CD4-positive, CD25-positive, alpha-beta regulatory T cell (primary cell): Measurements from ENCODE around the gene CRYGA. TPM values are rescaled to one million over a fixed set of nuclear protein-coding genes. Genes with fewer than 3 reads are reported as not detected.

ENCODE experiments used
- ATAC-seq, 2 donors: fragments of 150-1000 bp; cut with Tn5 transposase; one replicate each; pipeline ENCODE4 v1.10.0; 2021; ENCODE audit warnings: low read depth in 2 of 2, moderate number of reproducible peaks in 2 of 2, moderate library complexity in 1 of 2
- DNase-seq, 3 donors: peaks; one replicate each; pipeline versions ENCODE4 v3.0.0 to v3.0.0-alpha.2; 2012 to 2022; ENCODE audit warnings: mixed read lengths in 1 of 3
- H3K27ac ChIP-seq: one replicate; pipeline ENCODE4 v1.7.0; 2013; ENCODE audit warnings: mild to moderate bottlenecking, low read length; ENCODE audit not compliant: insufficient read depth, poor library complexity, severe bottlenecking
- H3K27me3 ChIP-seq: one replicate; pipeline ENCODE4 v1.7.0; 2013; ENCODE audit warnings: low read length; ENCODE audit not compliant: control insufficient read depth, insufficient read depth
- H3K36me3 ChIP-seq: one replicate; pipeline ENCODE4 v1.7.0; 2013; ENCODE audit warnings: mild to moderate bottlenecking, low read length, moderate library complexity; ENCODE audit not compliant: control insufficient read depth, insufficient read depth
- H3K4me1 ChIP-seq: 2 replicates; pipeline ENCODE4 v1.7.0; 2013; ENCODE audit warnings: mild to moderate bottlenecking, low read length; ENCODE audit not compliant: insufficient read depth, control insufficient read depth, poor library complexity, severe bottlenecking
- H3K4me3 ChIP-seq: one replicate; pipeline ENCODE4 v1.7.0; 2013; ENCODE audit warnings: low read depth, mild to moderate bottlenecking, low read length, moderate library complexity
- H3K9me3 ChIP-seq, 2 experiments: 1 replicate in 1 of 2; 2 replicates in 1 of 2; pipeline ENCODE4 v1.7.0; 2013; ENCODE audit warnings: low read length in 2 of 2, mild to moderate bottlenecking in 1 of 2, moderate library complexity in 1 of 2; ENCODE audit not compliant: control insufficient read depth in 2 of 2
- H3K27ac Mint-ChIP-seq, 3 donors: one replicate each; pipeline ENCODE4 v1.8.0; 2020 to 2022; ENCODE audit warnings: mild to moderate bottlenecking in 3 of 3, mixed read lengths in 3 of 3, moderate library complexity in 2 of 3
- H3K27me3 Mint-ChIP-seq: one replicate; pipeline ENCODE4 v1.8.0; 2022; ENCODE audit warnings: mild to moderate bottlenecking, mixed read lengths
- H3K36me3 Mint-ChIP-seq: one replicate; pipeline ENCODE4 v1.8.0; 2020; ENCODE audit warnings: mixed read lengths
- H3K4me1 Mint-ChIP-seq, 4 donors: one replicate each; pipeline ENCODE4 v1.8.0; 2020 to 2022; ENCODE audit warnings: mixed read lengths in 4 of 4, mild to moderate bottlenecking in 1 of 4
- H3K4me3 Mint-ChIP-seq, 4 donors: one replicate each; pipeline ENCODE4 v1.8.0; 2020 to 2022; ENCODE audit warnings: mild to moderate bottlenecking in 4 of 4, mixed read lengths in 4 of 4, moderate library complexity in 3 of 4
- H3K9me3 Mint-ChIP-seq, 7 donors: one replicate each; pipeline ENCODE4 v1.8.0; 2020 to 2022; ENCODE audit warnings: mixed read lengths in 7 of 7, mild to moderate bottlenecking in 3 of 7, moderate library complexity in 2 of 7
- polyA plus RNA-seq, 4 donors: library from polyadenylated mRNA; unstranded; fragments of 300-500 nt; fragmentation: Illumina TruSeq; gene quantifications; one replicate each; pipeline ENCODE4 v1.2.3, GENCODE V29; 2021
- total RNA-seq: library from RNA; stranded (reverse); gene quantifications from one replicate; pipeline ENCODE4 v1.2.3, GENCODE V29; 2022

CRYGA gene
- total and polyA plus RNA-seq, 5 donors from 2014 or later: not detected

DNA sequence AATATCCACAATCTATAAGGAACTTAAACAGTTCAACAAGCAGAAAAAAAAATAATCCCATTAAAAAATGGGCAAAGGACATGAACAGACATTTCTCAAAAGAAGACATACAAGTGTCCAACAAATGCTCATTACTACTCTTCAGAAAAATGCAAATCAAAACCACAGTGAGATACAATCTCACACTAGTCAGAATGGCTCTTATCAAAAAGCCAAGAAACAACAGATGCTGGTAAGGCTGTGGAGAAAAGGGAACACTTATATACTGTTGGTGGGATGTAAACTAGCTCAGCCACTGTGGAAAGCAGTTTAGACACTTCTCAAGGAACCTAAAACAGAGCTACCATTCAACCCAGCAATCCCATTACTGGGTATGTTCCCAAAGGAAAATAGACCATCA is 10.2 kb downstream of the CRYGA start:
- Mint-ChIP-seq H3K4me1 (no peaks in the 10 kb centered on the region), H3K27me3 (no peaks in the 10 kb centered on the region), H3K4me3 (no peak overlapping the region), H3K27ac (no peak overlapping the region), H3K36me3 (no peaks in the 10 kb centered on the region), H3K9me3 (peaks cover 0 to 14% (median 0%) of the 10 kb centered on the region in 7 donors)
- H3K27ac ChIP-seq: no peak overlapping the region
- H3K4me1 ChIP-seq: no peaks in the 10 kb centered on the region
- H3K36me3 ChIP-seq: no peaks in the 10 kb centered on the region
- DNase-seq (no peak), ATAC-seq (no peak)
- no peaks in the 10 kb centered on the region for H3K9me3 ChIP-seq
- no peaks in the 10 kb centered on the region for H3K27me3 ChIP-seq
- H3K4me3 ChIP-seq: no peak overlapping the region

DNA sequence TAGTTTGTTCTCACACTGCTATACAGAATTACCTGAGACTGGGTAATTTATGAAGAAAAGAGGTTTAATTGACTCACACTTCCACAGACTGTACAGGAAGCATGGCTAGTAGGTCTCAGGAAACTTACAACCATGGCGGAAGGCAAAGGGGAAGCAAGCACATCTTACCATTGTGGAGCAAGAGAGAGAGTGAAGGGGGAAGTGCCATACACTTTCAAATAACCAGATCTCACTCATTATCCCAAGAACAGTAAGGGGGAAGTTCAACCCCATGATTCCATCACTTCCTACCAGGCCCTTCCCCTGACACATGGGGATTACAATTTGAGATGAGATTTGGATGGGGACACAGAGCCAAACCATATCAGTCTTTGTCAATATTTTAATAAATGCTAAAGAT is 12.4 kb downstream of the CRYGA start:
- H3K9me3 ChIP-seq: no peaks in the 10 kb centered on the region
- Mint-ChIP-seq H3K4me3 (no peak overlapping the region), H3K4me1 (no peaks in the 10 kb centered on the region), H3K27me3 (no peaks in the 10 kb centered on the region), H3K9me3 (peaks cover 0 to 14% (median 0%) of the 10 kb centered on the region in 7 donors), H3K27ac (no peak overlapping the region), H3K36me3 (no peaks in the 10 kb centered on the region)
- no peak for ATAC-seq
- no peak for DNase-seq
- no peaks in the 10 kb centered on the region for H3K36me3 ChIP-seq
- H3K27ac ChIP-seq: no peak overlapping the region
- no peaks in the 10 kb centered on the region for H3K27me3 ChIP-seq
- no peaks in the 10 kb centered on the region for H3K4me1 ChIP-seq
- H3K4me3 ChIP-seq: no peak overlapping the region

DNA sequence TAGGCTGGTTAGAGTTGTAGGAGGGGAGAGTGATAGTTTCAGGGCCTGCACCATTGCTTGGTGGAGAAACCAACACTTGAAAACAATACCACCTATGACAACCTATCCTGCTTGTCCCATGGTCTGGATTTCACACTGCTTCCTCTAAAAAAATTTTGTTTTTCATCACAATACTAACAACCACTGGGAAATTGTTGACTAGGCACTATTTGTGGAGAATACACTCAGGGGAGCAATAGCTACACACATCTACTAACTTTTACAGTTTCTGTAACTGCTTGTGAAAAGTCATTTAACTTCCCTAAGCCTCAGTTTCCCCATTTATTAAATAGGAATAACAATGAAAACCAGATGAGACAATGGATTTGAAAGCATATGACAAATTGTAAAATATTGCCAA is 13.3 kb downstream of the CRYGA start:
- DNase-seq: no peak
- Histone ChIP-seq H3K36me3 (no peaks in the 10 kb centered on the region), H3K4me1 (no peaks in the 10 kb centered on the region), H3K9me3 (no peaks in the 10 kb centered on the region), H3K4me3 (no peak overlapping the region), H3K27me3 (no peaks in the 10 kb centered on the region), H3K27ac (no peak overlapping the region)
- H3K9me3 Mint-ChIP-seq: peaks cover 0 to 14% (median 0%) of the 10 kb centered on the region in 7 donors
- H3K4me3 Mint-ChIP-seq: no peak overlapping the region
- no peaks in the 10 kb centered on the region for H3K36me3 Mint-ChIP-seq
- H3K27ac Mint-ChIP-seq: no peak overlapping the region
- no peaks in the 10 kb centered on the region for H3K27me3 Mint-ChIP-seq
- H3K4me1 Mint-ChIP-seq: no peaks in the 10 kb centered on the region
- ATAC-seq: no peak

DNA sequence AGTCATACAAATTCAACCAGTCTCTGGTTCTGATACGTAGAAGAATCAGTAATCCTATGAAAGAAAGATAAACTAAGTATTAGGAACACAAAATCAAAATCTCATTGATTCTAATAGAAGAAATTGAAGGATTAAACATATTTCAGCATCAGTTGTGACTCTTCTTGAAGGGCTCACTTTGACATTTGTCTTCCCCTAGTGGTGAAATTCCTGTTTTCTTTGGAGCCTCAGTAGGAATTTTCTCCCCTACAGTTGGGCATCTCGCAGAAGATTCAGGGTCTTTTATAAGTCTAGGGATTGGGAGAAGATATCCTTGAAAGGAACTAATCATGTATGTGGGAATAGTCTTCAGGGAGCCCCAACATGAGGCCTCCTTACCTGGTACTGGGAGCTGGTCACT is 14.6 kb downstream of the CRYGA start:
- peaks cover 0 to 14% (median 0%) of the 10 kb centered on the region in 7 donors for H3K9me3 Mint-ChIP-seq
- no peaks in the 10 kb centered on the region for H3K9me3 ChIP-seq
- DNase-seq (no peak), ATAC-seq (no peak)
- H3K27ac Mint-ChIP-seq: no peak overlapping the region
- H3K27me3 Mint-ChIP-seq: no peaks in the 10 kb centered on the region
- H3K27ac ChIP-seq: no peak overlapping the region
- no peaks in the 10 kb centered on the region for H3K4me1 Mint-ChIP-seq
- H3K36me3 Mint-ChIP-seq: no peaks in the 10 kb centered on the region
- no peaks in the 10 kb centered on the region for H3K4me1 ChIP-seq
- H3K4me3 Mint-ChIP-seq: no peak overlapping the region
- H3K4me3 ChIP-seq: no peak overlapping the region
- H3K27me3 ChIP-seq: no peaks in the 10 kb centered on the region
- no peaks in the 10 kb centered on the region for H3K36me3 ChIP-seq

DNA sequence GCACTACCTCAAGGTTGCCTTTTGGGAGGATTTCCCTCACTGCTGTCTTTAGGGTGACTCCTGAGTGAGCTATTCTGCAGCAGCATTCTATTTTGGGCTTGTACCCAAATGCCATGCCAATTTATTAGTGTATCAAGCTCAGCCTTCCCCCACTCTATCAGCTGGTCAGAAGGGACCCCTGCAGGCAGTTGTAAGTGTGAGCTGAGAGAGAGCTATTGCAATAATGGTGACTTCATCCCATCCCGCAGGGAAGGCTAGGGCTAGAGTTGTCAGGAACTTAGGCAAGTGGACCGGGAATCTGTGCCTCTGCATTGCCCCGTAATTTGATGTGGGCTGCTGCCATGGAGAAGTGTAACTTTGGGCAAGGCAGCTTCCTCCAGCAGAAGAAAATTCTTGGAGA is 15.6 kb downstream of the CRYGA start:
- Histone ChIP-seq H3K27ac (no peak overlapping the region), H3K9me3 (no peaks in the 10 kb centered on the region), H3K27me3 (no peaks in the 10 kb centered on the region), H3K36me3 (no peaks in the 10 kb centered on the region), H3K4me3 (no peak overlapping the region), H3K4me1 (no peaks in the 10 kb centered on the region)
- peaks cover 0 to 14% (median 0%) of the 10 kb centered on the region in 7 donors for H3K9me3 Mint-ChIP-seq
- no peaks in the 10 kb centered on the region for H3K36me3 Mint-ChIP-seq
- peak overlapping the region in 1 of 4 donors; percentile 11 for H3K4me3 Mint-ChIP-seq
- no peak overlapping the region for H3K27ac Mint-ChIP-seq
- DNase-seq (no peak), ATAC-seq (no peak)
- no peaks in the 10 kb centered on the region for H3K4me1 Mint-ChIP-seq
- H3K27me3 Mint-ChIP-seq: no peaks in the 10 kb centered on the region

DNA sequence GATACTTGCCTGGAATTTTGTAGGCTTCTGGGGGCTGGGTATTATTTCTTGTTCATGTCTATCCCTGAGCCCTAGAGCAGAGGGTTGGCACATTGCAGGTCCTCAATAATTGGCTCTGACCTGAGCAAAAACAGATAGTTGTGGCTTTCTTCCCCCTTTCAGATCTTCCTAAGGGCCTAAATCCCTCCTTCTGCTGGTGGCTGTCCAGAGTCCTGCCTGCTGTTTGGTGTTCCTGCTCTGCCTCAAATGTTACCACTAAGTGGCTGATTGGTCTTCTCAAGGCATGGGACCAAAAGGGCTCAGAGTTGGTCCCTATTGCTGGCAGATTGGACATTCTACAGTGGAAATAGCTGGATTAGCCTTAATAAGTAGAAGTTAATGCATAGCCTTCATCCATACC is 16.4 kb downstream of the CRYGA start:
- Histone ChIP-seq H3K4me1 (no peaks in the 10 kb centered on the region), H3K36me3 (no peaks in the 10 kb centered on the region), H3K27ac (no peak overlapping the region), H3K27me3 (no peaks in the 10 kb centered on the region), H3K4me3 (no peak overlapping the region), H3K9me3 (no peaks in the 10 kb centered on the region)
- Mint-ChIP-seq H3K4me3 (no peak overlapping the region), H3K9me3 (peaks cover 0 to 10% (median 0%) of the 10 kb centered on the region in 7 donors), H3K4me1 (no peaks in the 10 kb centered on the region), H3K27ac (no peak overlapping the region), H3K36me3 (no peaks in the 10 kb centered on the region), H3K27me3 (no peaks in the 10 kb centered on the region)
- ATAC-seq: no peak
- DNase-seq: no peak

DNA sequence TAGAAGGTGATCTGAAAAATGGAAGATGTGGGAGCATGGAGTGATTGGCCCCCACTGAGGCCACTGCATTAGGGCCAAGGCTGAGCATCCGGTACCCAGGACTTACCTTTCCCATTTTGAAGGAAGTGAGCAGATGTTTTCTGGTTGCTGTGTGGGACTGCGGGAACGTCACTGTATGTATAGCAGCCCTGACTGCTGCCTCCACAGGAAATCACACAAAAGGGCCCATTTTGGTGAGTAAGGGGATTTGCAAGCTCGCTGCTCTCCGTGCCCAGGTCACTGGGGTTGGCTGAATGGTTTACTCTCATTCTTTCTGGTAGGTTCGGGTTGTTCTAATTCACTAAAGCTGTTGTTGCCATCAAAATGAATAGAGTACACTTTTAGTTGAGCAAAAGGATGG is 17.4 kb downstream of the CRYGA start, which contains the start of gene CRYGB:
CRYGB (minus strand) TSS at position 153 of the 400 bp plus-strand sequence; CDS start at position 115, 38 bp downstream.
- Mint-ChIP-seq H3K4me1 (no peaks in the 10 kb centered on the region), H3K9me3 (peaks cover 0 to 8% (median 0%) of the 10 kb centered on the region in 7 donors), H3K27me3 (no peaks in the 10 kb centered on the region), H3K4me3 (no peak within 1 kb of the TSS), H3K36me3 (no peaks in the 10 kb centered on the region), H3K27ac (no peak within 1 kb of the TSS)
- H3K4me1 ChIP-seq: no peaks in the 10 kb centered on the region
- H3K27me3 ChIP-seq: no peaks in the 10 kb centered on the region
- H3K36me3 ChIP-seq: no peaks in the 10 kb centered on the region
- H3K4me3 ChIP-seq: no peak within 1 kb of the TSS
- ATAC-seq (no peak), DNase-seq (no peak)
- H3K27ac ChIP-seq: no peak within 1 kb of the TSS
- H3K9me3 ChIP-seq: no peaks in the 10 kb centered on the region

DNA sequence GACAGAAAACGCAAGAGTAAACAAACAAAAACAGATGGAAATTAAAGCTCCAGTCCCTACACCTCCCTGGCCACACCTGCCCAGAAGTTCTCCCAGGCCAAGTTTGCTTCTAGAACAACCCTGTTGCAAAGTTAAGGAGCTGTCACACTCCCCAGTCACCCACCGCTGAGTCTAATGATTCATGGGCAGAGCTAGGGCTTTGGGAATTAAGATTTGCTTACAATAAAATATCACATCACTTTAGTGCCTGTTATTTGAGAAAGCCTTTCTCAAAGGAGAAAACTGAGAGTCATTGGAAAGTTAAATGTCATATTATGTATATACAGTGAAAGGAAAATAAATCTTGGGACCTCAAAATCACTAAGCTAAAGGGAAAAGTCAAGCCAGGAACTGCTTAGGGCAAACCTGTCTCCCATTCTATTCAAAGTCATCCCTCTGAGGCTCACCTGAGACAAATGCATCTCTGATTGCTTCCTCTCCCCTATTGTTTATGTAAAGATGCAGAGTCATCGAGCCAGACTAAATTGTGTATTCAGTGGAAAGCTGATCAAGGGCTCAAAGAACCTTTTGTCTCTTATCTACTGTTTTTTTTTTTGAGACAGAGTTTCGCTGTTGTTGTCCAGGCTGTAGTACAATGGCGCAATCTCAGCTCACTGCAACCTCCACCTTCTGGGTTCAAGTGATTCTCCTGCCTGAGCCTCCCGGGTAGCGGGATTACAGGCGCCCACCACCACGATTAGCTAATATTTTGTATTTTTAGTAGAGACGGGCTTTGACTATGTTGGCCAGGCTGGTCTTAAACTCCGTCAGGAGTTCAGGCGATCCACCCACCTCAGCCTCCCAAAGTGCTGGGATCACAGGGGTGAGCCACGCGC is 20.2 kb downstream of the CRYGA start:
- Histone ChIP-seq H3K4me1 (no peaks in the 10 kb centered on the region), H3K27me3 (no peaks in the 10 kb centered on the region), H3K36me3 (no peaks in the 10 kb centered on the region), H3K27ac (no peak overlapping the region), H3K9me3 (no peaks in the 10 kb centered on the region), H3K4me3 (no peak overlapping the region)
- Mint-ChIP-seq H3K4me3 (no peak overlapping the region), H3K36me3 (no peaks in the 10 kb centered on the region), H3K4me1 (no peaks in the 10 kb centered on the region), H3K27ac (no peak overlapping the region), H3K27me3 (no peaks in the 10 kb centered on the region), H3K9me3 (peaks cover 0 to 5% (median 0%) of the 10 kb centered on the region in 7 donors)
- DNase-seq (no peak), ATAC-seq (no peak)
